OCI-LY3 (cell line): ENCODE data around the gene TCEA2.

Experiments
- H2AFZ ChIP-seq: fragments of 200-600, 300-600 bp; shearing (Covaris generic); 2 replicates; pipeline ENCODE4 v1.6.0; 2014; ENCODE audit warnings: antibody characterized with exemption, low read depth, low read length
- H3K27ac ChIP-seq: fragments of 200-600, 300-600 bp; sonication (generic); 2 replicates; pipeline ENCODE4 v1.5.1; 2014; ENCODE audit warnings: mild to moderate bottlenecking, low read length, moderate library complexity, mixed read lengths
- H3K27me3 ChIP-seq: fragments of 200-600, 300-600 bp; sonication (generic); 2 replicates; pipeline ENCODE4 v1.6.1; 2014; ENCODE audit warnings: low read depth, low read length, mixed read lengths
- H3K36me3 ChIP-seq: fragments of 200-600, 300-600 bp; sonication (generic); replicated peaks from 2 replicates; pipeline ENCODE3; 2014; ENCODE audit warnings: low read depth, low read length, mixed read lengths
- H3K4me1 ChIP-seq: fragments of 300-600, 200-600 bp; sonication (generic); 2 replicates; pipeline ENCODE4 v1.6.1; 2014; ENCODE audit warnings: low read length, mixed read lengths
- H3K4me2 ChIP-seq: fragments of 200-600, 300-600 bp; sonication (generic); 2 replicates; pipeline ENCODE4 v1.6.1; 2014; ENCODE audit warnings: low read length, mixed read lengths
- H3K4me3 ChIP-seq: fragments of 300-600, 200-600 bp; sonication (generic); 2 replicates; pipeline ENCODE4 v1.5.1; 2014; ENCODE audit warnings: antibody characterized with exemption, mild to moderate bottlenecking, low read length, moderate library complexity
- H3K79me2 ChIP-seq: fragments of 300-600, 200-600 bp; shearing (Covaris generic); 2 replicates; pipeline ENCODE4 v1.6.1; 2014; ENCODE audit warnings: mild to moderate bottlenecking, low read length, mixed read lengths
- H3K9ac ChIP-seq: fragments of 300-600, 200-600 bp; shearing (Covaris generic); 2 replicates; pipeline ENCODE4 v1.6.0; 2014; ENCODE audit warnings: mild to moderate bottlenecking, low read length, moderate library complexity
- H3K9me3 ChIP-seq: fragments of 200-600, 300-600 bp; shearing (Covaris generic); 2 replicates; pipeline ENCODE4 v1.6.1; 2014; ENCODE audit warnings: low read length, mixed read lengths; ENCODE audit not compliant: insufficient read depth
- H4K20me1 ChIP-seq: fragments of 200-600, 300-600 bp; sonication (generic); 2 replicates; pipeline ENCODE4 v1.6.1; 2016; ENCODE audit warnings: low read length, mixed read lengths; ENCODE audit not compliant: insufficient read depth
- CTCF ChIP-seq: fragments of 200-600, 300-600 bp; sonication (generic); IDR thresholded peaks from 2 replicates; pipeline ENCODE4 v1.5.1; 2014; ENCODE audit warnings: antibody characterized with exemption, low read length, low read depth
- EZH2phosphoT487 ChIP-seq: fragments of 200-600 bp; shearing (Covaris generic); IDR thresholded peaks from 2 replicates; pipeline ENCODE4 v1.6.1; 2018; ENCODE audit warnings: antibody characterized with exemption, mixed run types, low read depth

The TCEA2 gene

DNA sequence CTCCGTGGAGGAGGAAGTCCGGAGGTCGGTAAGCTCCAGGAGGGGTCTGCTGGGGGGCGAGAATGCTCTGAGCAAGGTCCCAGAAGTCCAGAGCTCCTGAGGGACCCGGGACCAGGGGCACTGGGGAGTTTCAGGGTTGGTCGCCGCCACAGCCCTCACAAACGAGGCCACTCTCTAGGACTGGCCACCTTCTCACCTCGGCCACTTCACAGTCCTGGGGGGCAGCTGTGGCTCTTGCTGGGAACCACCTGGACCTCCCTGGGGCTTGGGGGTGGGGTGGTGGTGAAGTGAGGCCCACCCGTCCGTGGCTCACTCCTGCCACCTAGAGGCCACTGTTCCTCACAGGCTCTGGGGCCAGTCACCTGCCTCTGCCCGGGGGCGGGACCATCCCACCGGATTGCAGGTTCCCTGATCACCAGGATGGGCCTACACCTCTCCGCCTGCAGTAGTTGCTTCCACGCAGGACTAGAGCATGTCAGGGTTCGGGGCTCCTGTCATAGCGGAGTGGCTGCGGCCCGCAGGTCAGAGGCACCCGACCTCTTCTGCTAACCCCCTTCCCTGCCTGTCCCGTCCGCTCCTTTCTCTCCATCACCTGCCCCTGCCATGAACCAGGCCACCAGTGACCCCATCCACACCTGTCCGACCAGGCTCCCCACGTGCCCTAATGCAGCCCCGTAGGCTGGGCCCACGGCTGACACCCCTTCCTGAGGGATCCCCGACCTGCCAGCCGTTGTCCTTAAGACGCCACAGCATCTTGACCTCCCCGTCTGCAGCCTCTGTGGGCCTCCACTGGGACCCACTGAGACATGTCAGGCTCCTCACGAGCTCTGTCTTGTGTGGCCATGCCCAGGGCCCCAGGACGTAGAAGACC is 5.1 kb upstream of the TCEA2 start:
- H2AFZ ChIP-seq: peak overlapping the region; percentile 56; the same call in 1 of the 2 replicates
- peak overlapping the region; percentile 44; the same call in 1 of the 2 replicates for H3K9ac ChIP-seq
- peak overlapping the region; percentile 50 for H3K27ac ChIP-seq
- H3K36me3 ChIP-seq: no peaks in the 10 kb centered on the region
- H3K9me3 ChIP-seq: no peaks in the 10 kb centered on the region
- H4K20me1 ChIP-seq: no peaks in the 10 kb centered on the region
- no peaks in the 10 kb centered on the region for H3K79me2 ChIP-seq
- H3K4me3 ChIP-seq: peak overlapping the region; percentile 69
- peak overlapping the region; percentile 83 for H3K4me2 ChIP-seq
- peaks cover 49% of the 10 kb centered on the region for H3K4me1 ChIP-seq
- no peak for TF ChIP-seq EZH2phosphoT487
- peak; percentile 81 for TF ChIP-seq CTCF
- peaks cover 5% of the 10 kb centered on the region; the same call in 1 of the 2 replicates for H3K27me3 ChIP-seq

- H3K27ac ChIP-seq: no peak overlapping the region
- TF ChIP-seq EZH2phosphoT487: no peak
- TF ChIP-seq CTCF: no peak
- H3K9ac ChIP-seq: peak overlapping the region; percentile 43; the same call in 1 of the 2 replicates
- H3K4me3 ChIP-seq: peak overlapping the region; percentile 69
- peak overlapping the region; percentile 83 for H3K4me2 ChIP-seq
- no peaks in the 10 kb centered on the region for H4K20me1 ChIP-seq
- no peaks in the 10 kb centered on the region for H3K36me3 ChIP-seq
- H3K27me3 ChIP-seq: peaks cover 5% of the 10 kb centered on the region; the same call in 1 of the 2 replicates
- no peaks in the 10 kb centered on the region for H3K79me2 ChIP-seq
- peaks cover 50% of the 10 kb centered on the region for H3K4me1 ChIP-seq
- no peaks in the 10 kb centered on the region for H3K9me3 ChIP-seq
- no peak overlapping the region for H2AFZ ChIP-seq
Observed at GRCh38 chr20:64058536-64058935, 4.5 kb upstream of the TCEA2 start.

DNA sequence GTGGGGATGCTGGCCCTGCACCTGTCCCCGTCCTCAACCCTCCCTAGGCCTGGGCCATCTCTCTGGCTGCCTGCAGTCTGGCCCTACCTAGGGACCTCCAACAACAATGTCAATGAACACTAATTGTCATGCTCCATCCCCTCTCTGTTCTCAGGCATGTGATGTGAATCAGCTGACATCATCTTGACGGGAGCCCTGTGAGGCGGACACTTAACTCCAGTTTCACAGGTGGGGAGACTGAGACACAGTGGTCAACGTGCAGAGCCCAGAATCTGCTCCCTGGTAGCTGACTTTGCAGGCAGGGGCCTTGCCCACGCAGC is 762 bp upstream of the TCEA2 start:
- Histone ChIP-seq H3K79me2 (no peaks in the 10 kb centered on the region), H4K20me1 (no peaks in the 10 kb centered on the region), H3K4me2 (peak overlapping the region; percentile 87), H3K4me1 (peaks cover 33% of the 10 kb centered on the region), H3K9ac (peak overlapping the region; percentile 67), H3K27ac (no peak overlapping the region), H3K9me3 (no peaks in the 10 kb centered on the region), H3K36me3 (no peaks in the 10 kb centered on the region), H3K27me3 (peaks cover 4% of the 10 kb centered on the region; the same call in 1 of the 2 replicates), H3K4me3 (peak overlapping the region; percentile 88), H2AFZ (no peak overlapping the region)
- TF ChIP-seq EZH2phosphoT487: no peak
- TF ChIP-seq CTCF: no peak

GRCh38 chr20:64063389-64064144 is 569 bp downstream of the TCEA2 start:
- H3K9ac ChIP-seq: peak overlapping the region; percentile 78
- H3K9me3 ChIP-seq: no peaks in the 10 kb centered on the region
- TF ChIP-seq EZH2phosphoT487: no peak
- no peak for TF ChIP-seq CTCF
- no peak overlapping the region for H3K27ac ChIP-seq
- H2AFZ ChIP-seq: no peak overlapping the region
- peak overlapping the region; percentile 91 for H3K4me2 ChIP-seq
- H3K4me1 ChIP-seq: peaks cover 21% of the 10 kb centered on the region
- H4K20me1 ChIP-seq: no peaks in the 10 kb centered on the region
- H3K36me3 ChIP-seq: no peaks in the 10 kb centered on the region
- H3K27me3 ChIP-seq: peaks cover 4% of the 10 kb centered on the region; the same call in 1 of the 2 replicates
- peak overlapping the region; percentile 88 for H3K4me3 ChIP-seq
- no peaks in the 10 kb centered on the region for H3K79me2 ChIP-seq
